ENCODE data around the gene PHLDA2.

PHLDA2 gene

DNA sequence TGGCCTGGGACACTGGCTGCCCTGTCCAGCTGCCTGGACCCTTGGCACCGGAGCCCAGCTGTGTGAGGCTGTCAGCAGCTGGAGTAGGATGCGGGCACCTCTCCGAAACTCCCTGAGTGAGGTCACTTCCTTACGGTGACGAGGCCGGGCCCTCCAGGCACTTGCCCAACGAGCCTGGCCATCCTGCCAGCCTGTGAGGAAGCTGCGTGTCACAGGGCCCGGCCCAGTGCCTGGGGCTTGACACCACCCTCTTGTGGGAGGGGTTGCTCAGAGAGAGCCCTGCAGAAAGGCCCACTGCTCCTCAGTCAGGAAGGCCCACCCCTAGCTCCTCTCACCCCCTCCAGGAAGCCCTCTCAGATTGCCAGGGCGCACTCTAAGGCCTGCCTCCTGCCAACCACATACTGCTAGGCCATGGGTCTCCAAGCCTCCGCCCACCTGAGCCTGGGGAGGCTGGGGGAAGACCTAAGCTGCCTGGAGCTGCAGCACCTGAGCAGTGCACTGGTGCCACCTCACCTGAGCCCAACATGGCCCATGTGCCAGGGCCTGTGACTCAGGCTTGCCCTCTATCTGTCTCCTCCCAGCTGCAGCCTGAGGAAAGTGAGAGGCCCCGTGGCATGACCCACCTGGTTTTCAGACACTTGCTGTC lies 4.3 kb upstream of the PHLDA2 start:
- Histone ChIP-seq H3K36me3 (ENCODE audit: insufficient read depth, low read length) (no peaks in the 10 kb centered on the region), H3K4me2 (ENCODE audit: low read length) (peak overlapping the region; percentile 70), H3K4me1 (ENCODE audit: control insufficient read depth, insufficient read depth, low read length) (peaks cover 29% of the 10 kb centered on the region), H3K9ac (ENCODE audit: low read depth, low read length) (peak overlapping the region; percentile 56), H3K27me3 (ENCODE audit: control insufficient read depth, insufficient read depth, low read length) (no peaks in the 10 kb centered on the region), H3K4me3 (ENCODE audit: low read length) (peak overlapping the region; percentile 17), H3K9me3 (replicated peaks; ENCODE audit: low read length) (peaks cover 6% of the 10 kb centered on the region)

DNA sequence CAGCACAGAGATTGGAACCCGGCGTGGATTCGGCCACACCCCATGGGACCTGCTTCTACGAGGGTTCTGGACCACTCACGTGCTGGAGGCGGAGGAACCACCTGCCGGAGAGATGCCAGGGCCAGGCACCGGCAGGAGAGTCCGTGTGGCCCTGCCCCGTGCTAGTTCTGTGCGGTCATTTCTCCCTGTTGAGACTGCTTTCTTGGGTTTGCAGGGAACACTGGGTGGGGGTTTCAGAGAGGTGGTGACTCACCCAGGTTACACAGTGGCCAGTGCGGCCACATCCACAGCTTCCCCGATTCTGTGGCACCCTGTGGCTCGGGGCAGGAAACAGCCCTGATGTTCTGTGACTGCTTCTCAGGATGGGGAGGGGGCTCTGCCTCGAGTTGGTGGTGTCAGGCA lies 3.6 kb upstream of the PHLDA2 start:
- H3K4me1 ChIP-seq (ENCODE audit: control insufficient read depth, insufficient read depth, low read length), result peaks cover 33% of the 10 kb centered on the region
- peaks cover 5% of the 10 kb centered on the region for H3K9me3 ChIP-seq (replicated peaks; ENCODE audit: low read length)
- no peaks in the 10 kb centered on the region for H3K27me3 ChIP-seq (ENCODE audit: control insufficient read depth, insufficient read depth, low read length)
- peak overlapping the region; percentile 17 for H3K4me3 ChIP-seq (ENCODE audit: low read length)
- peak overlapping the region; percentile 70 for H3K4me2 ChIP-seq (ENCODE audit: low read length)
- peak overlapping the region; percentile 56 for H3K9ac ChIP-seq (ENCODE audit: low read depth, low read length)
- H3K36me3 ChIP-seq (ENCODE audit: insufficient read depth, low read length), result no peaks in the 10 kb centered on the region

DNA sequence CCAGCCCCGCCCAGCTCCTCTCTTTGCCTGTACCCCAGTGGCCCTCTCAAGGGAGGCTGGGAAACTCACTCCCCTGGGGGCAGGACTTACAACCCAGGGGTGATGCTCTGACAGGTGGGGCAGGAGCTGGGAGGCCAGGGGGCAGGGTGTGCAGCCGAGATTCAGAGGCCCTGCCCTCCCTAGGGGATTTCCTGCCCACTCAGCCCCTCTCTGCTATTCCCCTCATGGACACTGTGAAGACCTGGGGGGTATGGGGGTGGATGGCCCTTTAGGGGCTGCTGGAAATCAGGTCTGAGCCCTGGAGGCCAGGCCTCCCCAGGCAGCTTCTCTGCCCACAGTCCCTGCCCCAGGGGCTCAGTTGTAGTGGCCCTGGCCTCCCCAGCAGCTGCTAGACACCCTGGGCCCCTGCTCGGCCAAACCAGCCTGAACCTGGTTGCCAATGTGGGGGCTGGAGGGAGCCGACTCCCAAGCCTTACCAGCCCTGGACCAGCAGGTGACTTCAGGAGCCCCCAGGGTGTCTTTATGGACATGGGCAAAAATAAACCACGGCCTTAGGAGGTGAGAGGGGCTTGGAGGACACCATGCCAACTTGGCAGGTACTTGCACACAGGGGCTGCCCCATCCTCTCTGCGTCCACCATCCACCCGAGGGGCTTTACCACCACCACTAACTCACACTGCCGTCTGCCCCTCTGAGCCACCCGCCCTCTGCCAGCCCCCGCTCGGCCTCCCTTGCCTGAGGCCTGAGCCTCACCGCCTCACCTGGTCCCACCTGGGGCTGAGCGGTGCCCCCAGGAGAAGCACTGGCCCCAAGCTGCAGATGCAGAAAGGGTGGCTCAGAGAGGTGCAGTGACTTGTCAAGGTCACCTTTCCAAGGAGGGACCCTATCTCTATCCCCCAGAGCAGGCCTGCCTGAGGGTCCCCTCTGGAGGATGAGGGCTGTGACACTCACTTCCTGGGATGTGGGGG lies 2.8 kb upstream of the PHLDA2 start:
- peaks cover 41% of the 10 kb centered on the region for H3K4me1 ChIP-seq (ENCODE audit: control insufficient read depth, insufficient read depth, low read length)
- H3K9me3 ChIP-seq (replicated peaks; ENCODE audit: low read length), result no peaks in the 10 kb centered on the region
- no peak overlapping the region for H3K9ac ChIP-seq (ENCODE audit: low read depth, low read length)
- no peak overlapping the region for H3K4me3 ChIP-seq (ENCODE audit: low read length)
- no peaks in the 10 kb centered on the region for H3K27me3 ChIP-seq (ENCODE audit: control insufficient read depth, insufficient read depth, low read length)
- H3K36me3 ChIP-seq (ENCODE audit: insufficient read depth, low read length), result no peaks in the 10 kb centered on the region
- H3K4me2 ChIP-seq (ENCODE audit: low read length), result no peak overlapping the region

DNA sequence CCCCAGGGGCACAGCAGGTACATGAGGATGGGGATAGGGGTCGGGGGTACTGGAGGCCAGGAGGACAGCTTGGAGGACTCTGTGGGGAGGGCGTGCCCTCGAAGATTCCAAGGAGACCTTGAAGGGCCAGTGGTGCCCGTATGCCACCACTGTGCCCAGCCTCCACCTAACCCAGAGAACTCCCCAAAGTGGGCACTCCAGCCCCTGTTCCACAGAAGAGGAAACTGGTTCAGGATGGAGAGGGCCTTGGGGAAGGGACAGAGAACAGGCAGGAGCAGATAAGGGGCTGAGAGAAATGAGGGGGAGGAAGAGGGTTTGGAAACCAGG lies 2.2 kb upstream of the PHLDA2 start:
- H3K36me3 ChIP-seq (ENCODE audit: insufficient read depth, low read length), result no peaks in the 10 kb centered on the region
- H3K9ac ChIP-seq (ENCODE audit: low read depth, low read length), result no peak overlapping the region
- H3K27me3 ChIP-seq (ENCODE audit: control insufficient read depth, insufficient read depth, low read length), result no peaks in the 10 kb centered on the region
- no peaks in the 10 kb centered on the region for H3K9me3 ChIP-seq (replicated peaks; ENCODE audit: low read length)
- no peak overlapping the region for H3K4me3 ChIP-seq (ENCODE audit: low read length)
- no peak overlapping the region for H3K4me2 ChIP-seq (ENCODE audit: low read length)
- peaks cover 43% of the 10 kb centered on the region for H3K4me1 ChIP-seq (ENCODE audit: control insufficient read depth, insufficient read depth, low read length)

DNA sequence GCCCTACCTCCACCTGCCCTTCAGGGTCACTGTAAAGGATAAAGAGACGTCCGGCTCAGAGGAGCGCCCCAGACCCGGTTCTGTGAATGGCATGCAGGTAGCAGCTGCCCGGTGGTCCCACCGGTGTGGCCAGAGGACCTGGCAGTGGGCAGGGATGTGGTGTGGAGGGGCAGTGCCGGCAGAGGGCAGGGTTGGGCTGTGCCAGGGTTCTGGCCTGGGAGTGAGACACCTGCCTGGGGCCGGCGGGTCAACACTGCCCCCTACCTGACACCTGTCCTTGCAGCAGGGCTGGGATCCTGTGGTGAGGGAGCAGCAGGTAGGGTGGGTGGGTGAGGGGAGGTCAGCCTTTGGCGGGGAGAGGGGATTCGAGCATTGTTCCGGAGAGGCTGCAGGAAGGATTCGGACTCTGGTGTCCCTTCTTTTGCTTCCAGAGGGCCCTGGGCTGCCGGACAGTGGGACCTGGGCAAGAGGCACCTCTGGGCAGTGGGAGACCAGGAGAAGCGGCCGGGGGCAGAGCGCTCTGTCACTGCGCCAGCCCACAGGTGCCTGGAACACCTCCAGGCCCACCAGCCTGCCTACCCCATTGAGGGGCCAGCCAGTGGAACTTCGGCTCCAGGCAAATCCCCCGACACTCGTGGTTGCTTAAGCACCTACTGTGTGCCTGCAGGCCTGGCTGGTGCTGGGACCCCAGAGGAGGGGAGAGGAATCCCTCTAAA lies 1.6 kb upstream of the PHLDA2 start:
- Histone ChIP-seq H3K4me1 (ENCODE audit: control insufficient read depth, insufficient read depth, low read length) (peaks cover 43% of the 10 kb centered on the region), H3K4me3 (ENCODE audit: low read length) (peak overlapping the region; percentile 72), H3K9me3 (replicated peaks; ENCODE audit: low read length) (no peaks in the 10 kb centered on the region)

DNA sequence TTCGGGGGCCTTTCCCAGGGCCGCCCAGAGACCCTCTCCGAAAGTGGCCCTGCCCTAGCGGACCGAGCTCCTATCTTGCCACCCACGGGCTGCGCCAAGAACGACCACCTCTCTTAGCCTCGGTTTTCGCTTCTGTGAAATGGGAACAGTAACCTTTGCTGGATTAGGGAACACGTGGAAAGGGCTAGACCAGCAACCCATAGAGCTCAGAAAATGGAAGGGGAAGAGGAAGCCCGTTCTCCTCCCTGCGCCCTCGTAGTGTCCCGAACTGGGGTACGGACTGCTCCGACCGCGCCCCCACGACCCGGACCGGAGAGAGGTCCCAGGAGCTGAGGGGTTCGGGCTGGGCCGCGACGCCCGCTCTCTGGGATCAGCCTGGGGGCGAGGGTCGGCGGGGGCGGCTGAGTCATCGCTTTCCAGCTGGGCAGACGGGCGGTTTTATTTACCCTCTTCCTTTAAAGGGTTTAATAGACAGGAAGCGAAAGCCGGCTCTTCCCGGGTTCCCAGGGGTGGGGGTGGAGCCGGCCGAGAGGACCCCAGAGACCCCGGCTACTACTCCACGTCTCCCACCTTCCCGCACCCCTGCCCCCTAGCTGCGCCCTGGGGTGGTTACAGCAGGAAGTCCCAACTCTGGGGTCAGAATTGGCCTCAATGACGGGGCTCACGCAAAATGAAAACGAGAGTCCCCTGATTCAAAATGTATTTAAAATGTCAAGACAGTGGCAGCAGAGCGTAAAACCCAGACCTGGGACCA lies 907 bp upstream of the PHLDA2 start:
- H3K27me3 ChIP-seq (ENCODE audit: control insufficient read depth, insufficient read depth, low read length), result no peaks in the 10 kb centered on the region
- no peaks in the 10 kb centered on the region for H3K36me3 ChIP-seq (ENCODE audit: insufficient read depth, low read length)
- H3K9ac ChIP-seq (ENCODE audit: low read depth, low read length), result peak overlapping the region; percentile 83
- peak overlapping the region; percentile 87 for H3K4me2 ChIP-seq (ENCODE audit: low read length)
- H3K4me1 ChIP-seq (ENCODE audit: control insufficient read depth, insufficient read depth, low read length), result peaks cover 43% of the 10 kb centered on the region
- peak overlapping the region; percentile 72 for H3K4me3 ChIP-seq (ENCODE audit: low read length)
- no peaks in the 10 kb centered on the region for H3K9me3 ChIP-seq (replicated peaks; ENCODE audit: low read length)

More for the DNA sequence above, 1.6 kb upstream of the PHLDA2 start:
- Histone ChIP-seq H3K27me3 (ENCODE audit: control insufficient read depth, insufficient read depth, low read length) (no peaks in the 10 kb centered on the region), H3K9ac (ENCODE audit: low read depth, low read length) (peak overlapping the region; percentile 83), H3K36me3 (ENCODE audit: insufficient read depth, low read length) (no peaks in the 10 kb centered on the region), H3K4me2 (ENCODE audit: low read length) (peak overlapping the region; percentile 87)

DNA sequence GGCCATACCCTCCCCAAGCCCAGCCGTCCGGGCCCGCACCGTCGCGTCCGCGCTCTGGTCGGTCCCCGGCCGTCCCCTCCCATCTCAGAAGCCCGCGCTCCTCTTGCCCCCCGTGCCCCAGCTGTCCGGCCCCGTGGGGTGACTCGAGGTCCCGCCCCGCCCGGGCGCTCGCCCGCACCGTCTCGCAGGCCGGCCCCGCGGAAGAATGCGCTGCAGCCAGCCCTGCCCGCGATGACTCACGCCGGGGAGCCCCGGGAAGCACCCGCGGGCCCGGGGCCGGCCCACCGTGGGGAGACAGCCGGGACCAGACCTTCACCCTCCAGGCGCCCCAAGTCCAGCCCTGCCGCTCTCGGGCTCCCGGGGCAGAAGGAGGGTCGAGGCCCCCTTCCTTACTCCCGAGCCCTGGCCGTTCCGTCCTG lies 320 bp upstream of the PHLDA2 start:
- Histone ChIP-seq H3K4me2 (ENCODE audit: low read length) (peak overlapping the region; percentile 87), H3K4me3 (ENCODE audit: low read length) (peak overlapping the region; percentile 72), H3K4me1 (ENCODE audit: control insufficient read depth, insufficient read depth, low read length) (peaks cover 43% of the 10 kb centered on the region), H3K36me3 (ENCODE audit: insufficient read depth, low read length) (no peaks in the 10 kb centered on the region), H3K9ac (ENCODE audit: low read depth, low read length) (peak overlapping the region; percentile 83), H3K27me3 (ENCODE audit: control insufficient read depth, insufficient read depth, low read length) (no peaks in the 10 kb centered on the region), H3K9me3 (replicated peaks; ENCODE audit: low read length) (no peaks in the 10 kb centered on the region)

DNA sequence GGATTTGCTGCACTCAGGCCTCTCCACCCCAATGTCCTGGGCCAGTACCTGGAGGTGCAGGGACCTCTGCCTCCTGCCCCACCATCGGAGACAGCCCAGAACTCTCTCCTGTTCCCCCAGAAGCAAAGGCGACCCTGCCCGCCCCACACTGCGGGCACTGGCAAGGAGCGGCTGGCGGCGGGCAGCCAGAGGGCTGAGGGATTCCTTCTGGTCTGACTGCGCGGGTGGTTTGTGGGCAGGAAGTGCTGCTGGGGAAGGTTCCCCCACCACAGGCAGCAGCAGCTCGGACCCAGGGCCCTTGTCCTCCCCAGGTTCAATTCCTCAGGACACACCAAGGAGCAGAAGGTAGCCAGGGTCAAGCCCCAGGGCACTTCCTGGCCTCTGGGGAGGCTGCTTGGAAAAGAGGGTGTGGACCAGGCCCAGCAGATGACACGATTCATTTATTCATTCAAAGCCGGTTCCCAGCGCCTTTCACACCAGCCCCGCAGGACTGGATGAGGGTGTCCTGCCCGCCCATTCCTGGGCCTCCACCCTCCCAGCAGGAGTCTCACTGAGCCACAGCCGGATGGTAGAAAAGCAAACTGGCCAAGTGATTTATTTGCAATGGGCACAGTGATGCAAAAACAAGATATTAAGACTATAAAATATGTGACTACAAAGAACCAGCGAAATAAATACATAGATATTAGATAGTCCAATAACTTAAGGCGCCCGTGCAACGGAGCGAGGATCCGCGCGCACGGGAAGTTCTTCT lies 1.2 kb downstream of the PHLDA2 start:
- H3K4me2 ChIP-seq (ENCODE audit: low read length), result peak overlapping the region; percentile 87
- H3K36me3 ChIP-seq (ENCODE audit: insufficient read depth, low read length), result no peaks in the 10 kb centered on the region
- peak overlapping the region; percentile 87 for H3K9ac ChIP-seq (ENCODE audit: low read depth, low read length)
- no peaks in the 10 kb centered on the region for H3K9me3 ChIP-seq (replicated peaks; ENCODE audit: low read length)
- H3K4me3 ChIP-seq (ENCODE audit: low read length), result peak overlapping the region; percentile 72
- H3K27me3 ChIP-seq (ENCODE audit: control insufficient read depth, insufficient read depth, low read length), result no peaks in the 10 kb centered on the region
- H3K4me1 ChIP-seq (ENCODE audit: control insufficient read depth, insufficient read depth, low read length), result peaks cover 36% of the 10 kb centered on the region

DNA sequence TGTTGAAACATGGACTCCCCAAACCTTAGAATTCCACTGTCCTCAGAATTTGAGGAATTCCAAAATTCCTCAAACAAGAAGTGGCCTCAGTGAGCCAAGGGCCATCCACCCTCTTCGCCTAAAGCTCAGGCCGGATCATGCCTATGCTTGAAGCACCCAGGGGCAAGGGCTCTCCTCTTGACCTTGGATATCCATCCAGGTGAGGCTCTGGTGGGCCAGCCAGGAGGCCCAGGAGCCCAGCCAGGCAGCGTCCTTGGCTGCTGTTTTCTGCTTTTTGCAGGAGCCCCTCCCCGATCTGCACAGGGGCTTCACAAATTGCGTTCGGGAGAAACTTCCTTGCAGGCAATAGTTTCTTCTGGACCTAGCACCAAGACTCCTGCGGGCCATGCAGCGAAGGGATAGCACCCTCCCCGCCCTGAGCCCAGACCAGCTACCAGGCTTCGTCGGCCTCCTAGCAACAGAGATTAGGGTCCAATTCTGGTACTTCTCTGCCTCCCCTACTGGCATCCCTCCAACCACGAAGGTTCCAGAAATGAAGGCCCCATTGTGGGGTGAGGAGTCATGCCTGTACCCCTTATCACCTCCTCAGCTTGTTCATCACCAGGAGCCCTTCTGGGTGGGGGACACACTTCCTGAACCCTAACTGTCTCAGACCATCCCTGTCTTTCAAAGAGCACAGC lies 2.0 kb downstream of the PHLDA2 start:
- Histone ChIP-seq H3K4me3 (ENCODE audit: low read length) (peak overlapping the region; percentile 72), H3K27me3 (ENCODE audit: control insufficient read depth, insufficient read depth, low read length) (no peaks in the 10 kb centered on the region), H3K36me3 (ENCODE audit: insufficient read depth, low read length) (no peaks in the 10 kb centered on the region), H3K9ac (ENCODE audit: low read depth, low read length) (peak overlapping the region; percentile 87), H3K4me2 (ENCODE audit: low read length) (peak overlapping the region; percentile 87), H3K9me3 (replicated peaks; ENCODE audit: low read length) (no peaks in the 10 kb centered on the region), H3K4me1 (ENCODE audit: control insufficient read depth, insufficient read depth, low read length) (peaks cover 28% of the 10 kb centered on the region)

DNA sequence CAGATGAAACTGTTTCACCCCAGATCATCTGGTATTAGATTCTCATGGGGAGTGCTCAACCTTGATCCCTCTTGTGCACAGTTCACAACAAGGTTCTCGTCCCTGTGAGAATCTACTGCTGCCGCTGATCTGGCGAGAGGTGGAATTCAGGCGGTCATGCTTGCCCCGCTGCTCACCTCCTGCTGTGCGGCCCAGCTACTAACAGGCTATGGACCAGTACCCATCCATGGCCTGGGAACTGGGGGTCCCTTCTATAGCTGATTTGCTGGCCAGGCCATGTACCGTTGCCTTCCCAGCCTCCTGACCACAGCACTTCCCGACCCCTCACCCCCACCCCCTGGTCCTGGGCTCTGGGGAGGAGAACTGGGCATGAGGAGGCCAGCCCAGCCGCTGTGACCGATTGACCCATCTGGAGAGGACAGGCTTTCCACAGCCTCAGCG lies 2.6 kb downstream of the PHLDA2 start:
- Histone ChIP-seq H3K9ac (ENCODE audit: low read depth, low read length) (no peak overlapping the region), H3K4me2 (ENCODE audit: low read length) (no peak overlapping the region), H3K36me3 (ENCODE audit: insufficient read depth, low read length) (no peaks in the 10 kb centered on the region), H3K4me1 (ENCODE audit: control insufficient read depth, insufficient read depth, low read length) (peaks cover 26% of the 10 kb centered on the region), H3K4me3 (ENCODE audit: low read length) (no peak overlapping the region), H3K27me3 (ENCODE audit: control insufficient read depth, insufficient read depth, low read length) (no peaks in the 10 kb centered on the region), H3K9me3 (replicated peaks; ENCODE audit: low read length) (no peaks in the 10 kb centered on the region)
